ENCODE data around the gene NECTIN3. TPM values are rescaled to one million over a fixed set of nuclear protein-coding genes. Genes with fewer than 3 reads are reported as not detected.

Gene NECTIN3
- total RNA-seq, 1 donor from 2014 or later = 20.4 TPM

GRCh38 chr3:111241960-111242359 is 170.3 kb downstream of the NECTIN3 start:
- no peak for DNase-seq (ENCODE audit: extremely low spot score in 2 of 2)
- intact Hi-C loops (cut with DNase I) = no loop called here
- H3K36me3 ChIP-seq = no peaks in the 10 kb centered on the region

More at GRCh38 chr3:111241960-111242359, 170.3 kb downstream of the NECTIN3 start:
- Histone ChIP-seq H3K4me1 (no peaks in the 10 kb centered on the region), H3K9me3 (no peaks in the 10 kb centered on the region), H3K27me3 (no peaks in the 10 kb centered on the region), H3K27ac (no peak overlapping the region), H3K4me3 (no peak overlapping the region)
- TF ChIP-seq POLR2AphosphoS5 (IDR thresholded peaks at IDR 0.05; ENCODE audit: insufficient read depth in 1 of 2, low read depth in 1 of 2) = no peak
- TF ChIP-seq POLR2A (IDR thresholded peaks at IDR 0.05) = no peak
- TF ChIP-seq CTCF (IDR thresholded peaks at IDR 0.05) = no peak
